ENCODE results near the gene KANSL1L. TPM values are rescaled to one million over a fixed set of nuclear protein-coding genes. Genes with fewer than 3 reads are reported as not detected.
"Not testable (repeated sequence)": the region's sequence is repeated elsewhere in the genome, so short reads cannot be mapped to it uniquely, and the experiment has no call there.

The KANSL1L gene
- total RNA-seq, 5 donors from 2014 or later (not counting 1 experiment from before 2014, with no cell fraction given), result 5.1 to 16.0 (median 12.0) TPM

DNA sequence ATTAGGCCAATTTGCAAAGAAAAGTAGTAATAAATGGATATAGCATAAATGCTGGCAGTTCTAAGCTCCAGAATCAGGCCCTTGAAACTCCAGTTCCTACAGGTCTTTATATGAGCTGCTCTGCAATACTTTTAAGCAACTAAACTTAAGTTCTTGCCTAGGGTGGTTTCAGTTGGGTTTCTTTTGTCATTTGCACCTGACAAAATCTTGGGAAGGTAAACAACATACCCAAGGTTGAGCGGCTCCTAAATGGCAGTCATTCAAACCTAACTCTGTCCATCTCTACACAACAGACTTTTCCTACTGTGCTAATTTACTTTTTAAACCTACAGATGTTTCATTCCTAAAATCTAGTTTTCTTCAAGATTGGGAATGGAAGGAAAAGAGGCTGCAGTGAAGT, 9.3 kb upstream of the KANSL1L start:
- POLR2A ChIA-PET, result no interaction called here
- Mint-ChIP-seq H3K4me3 (peak overlapping the region in 1 of 3 donors; percentile 62), H3K36me3 (peaks cover 12% of the 10 kb centered on the region), H3K27me3 (peaks cover 0 to 21% of the 10 kb centered on the region in 2 donors), H3K9me3 (peaks cover 9 to 29% (median 14%) of the 10 kb centered on the region in 3 donors), H3K4me1 (peaks cover 17 to 24% (median 17%) of the 10 kb centered on the region in 3 donors), H3K27ac (no peak overlapping the region)
- no peak overlapping the region for H3K4me3 ChIP-seq (ENCODE audit: control insufficient read depth in 1 of 2, extremely low read depth in 1 of 2, low read length in 1 of 2)
- DNase-seq (no peak), ATAC-seq (replicated peaks in 1 of 4) (no peak)
- CTCF ChIA-PET, result interaction anchor here (0.9 to 1.1 kb wide), 3 partner anchors 8 to 19 kb away, joined by 3 to 4 read pairs (median 3); no protein-coding TSS in a partner anchor
- no CpG with 5 or more reads among the region's 1 CpG for WGBS (ENCODE audit: insufficient coverage)
- no peaks in the 10 kb centered on the region for H3K36me3 ChIP-seq (ENCODE audit: control insufficient read depth in 2 of 2, extremely low read depth in 1 of 2, insufficient read depth in 1 of 2, low read length in 1 of 2)
- H3K27ac ChIP-seq (ENCODE audit: low read length), result no peak overlapping the region
- H3K27me3 ChIP-seq (replicated peaks in 1 of 2; ENCODE audit: control insufficient read depth in 2 of 2, extremely low read depth in 1 of 2, insufficient read depth in 2 of 2, low read length in 1 of 2), result peaks cover 0 to 11% of the 10 kb centered on the region in 2 experiments
- no peaks in the 10 kb centered on the region for H3K9me3 ChIP-seq
- peaks cover 6 to 17% of the 10 kb centered on the region in 2 experiments for H3K4me1 ChIP-seq (ENCODE audit: control insufficient read depth in 1 of 2, extremely low read depth in 1 of 2, insufficient read depth in 2 of 2, low read length in 2 of 2)

DNA sequence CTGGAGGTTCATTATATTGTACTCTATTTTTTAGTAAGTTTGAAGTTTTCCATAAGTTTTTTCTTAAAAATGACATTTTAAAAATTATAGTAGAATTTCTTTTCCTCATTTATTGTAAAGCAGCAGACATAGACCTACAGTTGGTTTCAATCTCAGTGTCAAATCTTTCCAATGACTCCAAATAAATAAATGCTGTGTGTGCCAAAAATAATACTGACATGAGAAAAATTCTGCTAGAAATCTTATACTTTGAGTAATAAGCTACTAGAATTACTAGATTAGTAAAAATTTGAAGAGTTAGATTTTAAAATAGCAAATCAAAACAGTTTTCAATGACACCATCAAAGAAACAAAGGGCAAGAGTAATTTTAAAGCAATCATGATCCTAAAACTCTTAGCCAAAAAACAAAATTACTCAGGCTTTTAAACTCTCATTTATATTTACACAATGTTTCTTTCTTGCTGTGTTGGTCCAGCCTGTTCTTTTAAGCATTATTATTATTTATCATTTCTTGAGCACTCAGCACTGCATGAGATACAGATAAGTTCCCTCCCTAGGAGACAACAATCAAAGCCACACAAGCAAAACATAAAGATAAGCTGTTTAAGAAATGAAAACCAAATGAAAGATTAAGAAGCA, 8.3 kb upstream of the KANSL1L start:
- peaks cover 7% of the 10 kb centered on the region for H3K36me3 Mint-ChIP-seq
- no peak overlapping the region for H3K4me3 Mint-ChIP-seq
- H3K9me3 ChIP-seq, result no peaks in the 10 kb centered on the region
- H3K27ac ChIP-seq (ENCODE audit: low read length), result no peak overlapping the region
- peaks cover 17 to 24% (median 17%) of the 10 kb centered on the region in 3 donors for H3K4me1 Mint-ChIP-seq
- ChIA-PET CTCF (interaction anchor here (0.6 to 1.1 kb wide), 3 partner anchors 8 to 20 kb away, joined by 3 read pairs; partner anchors contain the start of gene KANSL1L (in 1 of the 2)), POLR2A (no interaction called here)
- ATAC-seq (replicated peaks in 1 of 4) (no peak), DNase-seq (no peak)
- no peaks in the 10 kb centered on the region for H3K36me3 ChIP-seq (ENCODE audit: control insufficient read depth in 2 of 2, extremely low read depth in 1 of 2, insufficient read depth in 1 of 2, low read length in 1 of 2)
- peaks cover 0 to 11% of the 10 kb centered on the region in 2 experiments for H3K27me3 ChIP-seq (replicated peaks in 1 of 2; ENCODE audit: control insufficient read depth in 2 of 2, extremely low read depth in 1 of 2, insufficient read depth in 2 of 2, low read length in 1 of 2)
- H3K27me3 Mint-ChIP-seq, result peaks cover 0 to 21% of the 10 kb centered on the region in 2 donors
- no peak overlapping the region for H3K27ac Mint-ChIP-seq
- no peak overlapping the region for H3K4me3 ChIP-seq (ENCODE audit: control insufficient read depth in 1 of 2, extremely low read depth in 1 of 2, low read length in 1 of 2)
- H3K9me3 Mint-ChIP-seq, result peaks cover 6 to 20% (median 8%) of the 10 kb centered on the region in 3 donors
- peaks cover 6 to 17% of the 10 kb centered on the region in 2 experiments for H3K4me1 ChIP-seq (ENCODE audit: control insufficient read depth in 1 of 2, extremely low read depth in 1 of 2, insufficient read depth in 2 of 2, low read length in 2 of 2)

DNA sequence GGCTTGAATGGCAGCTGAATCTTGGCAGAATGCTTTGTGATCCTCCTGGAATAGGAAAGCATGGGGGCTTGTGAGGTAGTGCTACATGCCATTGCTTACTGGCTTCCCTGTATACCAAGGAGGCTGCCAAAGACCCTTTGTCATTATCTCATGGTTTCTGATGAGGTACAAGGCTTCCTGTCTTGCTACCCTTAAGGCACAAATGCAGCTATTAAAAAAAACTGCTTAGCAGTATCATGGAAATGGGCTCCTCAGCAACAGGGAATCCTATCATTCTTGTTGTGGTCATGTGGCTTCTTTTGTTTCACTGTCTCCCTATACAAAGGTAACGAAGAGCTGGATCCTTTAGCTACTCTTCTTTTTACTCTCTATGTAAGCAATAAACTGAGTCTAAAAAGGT, 6.6 kb upstream of the KANSL1L start:
- no peak for ATAC-seq (replicated peaks in 1 of 4)
- peaks cover 6 to 17% of the 10 kb centered on the region in 2 experiments for H3K4me1 ChIP-seq (ENCODE audit: control insufficient read depth in 1 of 2, extremely low read depth in 1 of 2, insufficient read depth in 2 of 2, low read length in 2 of 2)
- peaks cover 0 to 15% of the 10 kb centered on the region in 2 donors for H3K27me3 Mint-ChIP-seq
- H3K4me3 Mint-ChIP-seq, result no peak overlapping the region
- H3K9me3 ChIP-seq, result no peaks in the 10 kb centered on the region
- H3K4me1 Mint-ChIP-seq, result peaks cover 17 to 25% (median 17%) of the 10 kb centered on the region in 3 donors
- H3K27me3 ChIP-seq (replicated peaks in 1 of 2; ENCODE audit: control insufficient read depth in 2 of 2, extremely low read depth in 1 of 2, insufficient read depth in 2 of 2, low read length in 1 of 2), result peaks cover 0 to 11% of the 10 kb centered on the region in 2 experiments
- no peak overlapping the region for H3K27ac Mint-ChIP-seq
- H3K36me3 Mint-ChIP-seq, result no peaks in the 10 kb centered on the region
- no peak for DNase-seq
- no peaks in the 10 kb centered on the region for H3K36me3 ChIP-seq (ENCODE audit: control insufficient read depth in 2 of 2, extremely low read depth in 1 of 2, insufficient read depth in 1 of 2, low read length in 1 of 2)
- no peak overlapping the region for H3K27ac ChIP-seq (ENCODE audit: low read length)
- H3K9me3 Mint-ChIP-seq, result peaks cover 0 to 4% (median 3%) of the 10 kb centered on the region in 3 donors
- WGBS (ENCODE audit: insufficient coverage), result no CpG with 5 or more reads among the region's 1 CpG
- ChIA-PET CTCF (interaction anchor here in 1 of 2 donors (1.3 kb wide), 1 partner anchor 17 kb away, joined by 5 read pairs; no protein-coding TSS in a partner anchor), POLR2A (no interaction called here)
- no peak overlapping the region for H3K4me3 ChIP-seq (ENCODE audit: control insufficient read depth in 1 of 2, extremely low read depth in 1 of 2, low read length in 1 of 2)

DNA sequence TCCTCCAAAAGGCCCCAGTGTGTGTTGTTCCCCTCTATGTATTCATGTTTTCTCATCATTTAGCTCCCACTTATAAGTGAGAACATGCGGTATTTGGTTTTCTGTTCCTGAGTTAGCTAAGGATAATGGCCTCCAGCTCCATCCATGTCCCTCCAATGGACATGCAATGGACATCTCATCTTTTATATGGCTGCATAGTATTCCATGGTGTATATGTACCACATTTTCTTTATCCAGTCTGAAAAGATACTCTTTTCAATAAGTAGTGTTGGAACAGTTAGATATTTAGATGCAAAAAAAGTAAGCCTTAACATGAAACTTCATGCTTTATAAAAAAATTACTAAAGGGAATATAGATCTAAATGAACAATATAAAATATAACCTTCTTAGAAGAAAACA, 5.9 kb upstream of the KANSL1L start:
- Histone ChIP-seq H3K4me1 (ENCODE audit: control insufficient read depth in 1 of 2, extremely low read depth in 1 of 2, insufficient read depth in 2 of 2, low read length in 2 of 2) (peaks cover 9 to 15% of the 10 kb centered on the region in 2 experiments), H3K27me3 (replicated peaks in 1 of 2; ENCODE audit: control insufficient read depth in 2 of 2, extremely low read depth in 1 of 2, insufficient read depth in 2 of 2, low read length in 1 of 2) (peaks cover 0 to 11% of the 10 kb centered on the region in 2 experiments)
- H3K9me3 ChIP-seq; H3K4me3 Mint-ChIP-seq; H3K36me3 ChIP-seq (ENCODE audit: control insufficient read depth in 2 of 2, extremely low read depth in 1 of 2, insufficient read depth in 1 of 2, low read length in 1 of 2); H3K4me3 ChIP-seq (ENCODE audit: control insufficient read depth in 1 of 2, extremely low read depth in 1 of 2, low read length in 1 of 2); H3K9me3 Mint-ChIP-seq; H3K27ac Mint-ChIP-seq; ATAC-seq (replicated peaks in 1 of 4); DNase-seq; H3K27ac ChIP-seq (ENCODE audit: low read length); H3K36me3 Mint-ChIP-seq; POLR2A ChIA-PET: not testable (repeated sequence)
- H3K27me3 Mint-ChIP-seq, result peaks cover 0 to 12% of the 10 kb centered on the region in 2 donors
- peaks cover 18 to 29% (median 19%) of the 10 kb centered on the region in 3 donors for H3K4me1 Mint-ChIP-seq
- no CpG with 5 or more reads among the region's 1 CpG for WGBS (ENCODE audit: insufficient coverage)
- CTCF ChIA-PET, result interaction anchor here in 1 of 2 donors (1.3 kb wide), 1 partner anchor 18 kb away, joined by 5 read pairs; no protein-coding TSS in a partner anchor

DNA sequence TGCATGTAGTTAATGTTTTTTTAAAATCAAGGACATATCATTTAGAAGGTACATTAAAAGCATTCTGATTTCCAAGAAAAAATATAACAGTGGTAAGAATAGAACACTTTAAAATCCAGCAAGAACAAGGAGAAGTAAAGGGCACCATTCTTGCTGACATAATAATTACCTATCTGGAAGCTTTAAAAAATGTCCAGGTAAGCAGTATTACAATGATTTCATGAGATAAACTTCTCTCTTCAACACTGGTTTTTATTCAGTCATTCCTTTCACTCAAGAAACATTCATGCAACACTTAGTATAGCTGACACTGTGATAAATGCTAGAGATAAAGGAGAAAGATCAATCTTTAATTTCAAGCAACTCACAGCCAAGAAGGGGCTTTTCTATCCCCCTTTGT, 2.9 kb upstream of the KANSL1L start:
- H3K9me3 ChIP-seq, result no peaks in the 10 kb centered on the region
- H3K27me3 Mint-ChIP-seq, result peaks cover 0 to under 1% of the 10 kb centered on the region in 2 donors
- H3K4me3 Mint-ChIP-seq, result no peak overlapping the region
- H3K4me1 Mint-ChIP-seq, result peaks cover 18 to 27% (median 21%) of the 10 kb centered on the region in 3 donors
- no peak for DNase-seq
- H3K9me3 Mint-ChIP-seq, result peaks cover 0 to 3% (median 0%) of the 10 kb centered on the region in 3 donors
- H3K27ac ChIP-seq (ENCODE audit: low read length), result no peak overlapping the region
- CTCF ChIA-PET, result interaction anchor here in 1 of 2 donors (1.6 kb wide), 1 partner anchor 25 kb away, joined by 4 read pairs; no protein-coding TSS in a partner anchor
- no peaks in the 10 kb centered on the region for H3K36me3 Mint-ChIP-seq
- no peak overlapping the region for H3K4me3 ChIP-seq (ENCODE audit: control insufficient read depth in 1 of 2, extremely low read depth in 1 of 2, low read length in 1 of 2)
- peaks cover 11 to 17% of the 10 kb centered on the region in 2 experiments for H3K4me1 ChIP-seq (ENCODE audit: control insufficient read depth in 1 of 2, extremely low read depth in 1 of 2, insufficient read depth in 2 of 2, low read length in 2 of 2)
- POLR2A ChIA-PET, result no interaction called here
- no peak for ATAC-seq (replicated peaks in 1 of 4)
- H3K27me3 ChIP-seq (replicated peaks in 1 of 2; ENCODE audit: control insufficient read depth in 2 of 2, extremely low read depth in 1 of 2, insufficient read depth in 2 of 2, low read length in 1 of 2), result peaks cover 0 to 5% of the 10 kb centered on the region in 2 experiments
- H3K36me3 ChIP-seq (ENCODE audit: control insufficient read depth in 2 of 2, extremely low read depth in 1 of 2, insufficient read depth in 1 of 2, low read length in 1 of 2), result no peaks in the 10 kb centered on the region
- H3K27ac Mint-ChIP-seq, result no peak overlapping the region

DNA sequence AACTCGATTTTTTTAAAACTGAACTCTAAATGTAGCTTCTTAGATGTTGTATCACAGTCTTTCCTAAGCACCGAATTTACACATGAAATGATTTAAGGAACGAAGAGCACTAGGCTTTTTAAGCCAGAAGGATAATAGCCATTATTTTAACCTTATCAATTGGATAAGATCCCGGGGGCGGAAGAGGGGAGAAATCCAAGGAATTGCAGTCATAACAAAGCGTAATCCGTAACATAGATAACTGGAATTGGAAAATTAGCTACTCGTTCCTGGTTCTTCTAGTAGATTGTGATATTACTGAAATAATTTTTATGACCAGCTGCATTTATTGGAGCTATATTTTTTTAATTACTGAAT, 988 bp upstream of the KANSL1L start:
- Mint-ChIP-seq H3K4me3 (peak overlapping the region; percentile 89 to 98 (median 94)), H3K4me1 (peaks cover 31 to 39% (median 31%) of the 10 kb centered on the region in 3 donors), H3K9me3 (peaks cover 0 to 3% (median 0%) of the 10 kb centered on the region in 3 donors), H3K27me3 (peaks cover 0 to 4% of the 10 kb centered on the region in 2 donors), H3K36me3 (no peaks in the 10 kb centered on the region), H3K27ac (peak overlapping the region; percentile 38 to 92)
- Histone ChIP-seq H3K4me3 (ENCODE audit: control insufficient read depth in 1 of 2, extremely low read depth in 1 of 2, low read length in 1 of 2) (peak overlapping the region; percentile 82 to 90), H3K9me3 (no peaks in the 10 kb centered on the region), H3K4me1 (ENCODE audit: control insufficient read depth in 1 of 2, extremely low read depth in 1 of 2, insufficient read depth in 2 of 2, low read length in 2 of 2) (peaks cover 11 to 19% of the 10 kb centered on the region in 2 experiments), H3K27ac (ENCODE audit: low read length) (no peak overlapping the region), H3K36me3 (ENCODE audit: control insufficient read depth in 2 of 2, extremely low read depth in 1 of 2, insufficient read depth in 1 of 2, low read length in 1 of 2) (no peaks in the 10 kb centered on the region), H3K27me3 (replicated peaks in 1 of 2; ENCODE audit: control insufficient read depth in 2 of 2, extremely low read depth in 1 of 2, insufficient read depth in 2 of 2, low read length in 1 of 2) (peaks cover 0 to 5% of the 10 kb centered on the region in 2 experiments)
- ATAC-seq (replicated peaks in 1 of 4) (no peak), DNase-seq (no peak)
- WGBS (ENCODE audit: insufficient coverage), result 0% methylated on average over 1 of the region's 8 CpGs
- ChIA-PET POLR2A (interaction anchor here in 1 of 2 donors (0.6 kb wide), 1 partner anchor 1905 kb away, joined by 4 read pairs; no protein-coding TSS in a partner anchor), CTCF (interaction anchor here (0.7 to 1.3 kb wide), 4 partner anchors 24 to 412 kb away, joined by 4 to 6 read pairs (median 5); no protein-coding TSS in a partner anchor)

All from T-cell (primary cell).